ENCODE data around the gene EGR2.
A peak's percentile ranks its signal among the peaks of the same experiment; 100 is the strongest.

Gene EGR2

GRCh38 chr10:62817766-62818425 is 1.7 kb upstream of the EGR2 start:
- DNase-seq (ENCODE audit: low read depth): peak; percentile 53

- peak; percentile 54 for DNase-seq (ENCODE audit: low read depth)
Measured at GRCh38 chr10:62817121-62817765, 1.1 kb upstream of the EGR2 start.

- DNase-seq (ENCODE audit: low read depth): no peak
Measured at GRCh38 chr10:62816076-62816330, 163 bp downstream of the EGR2 start.

GRCh38 chr10:62815381-62816075 is 638 bp downstream of the EGR2 start:
- DNase-seq (ENCODE audit: low read depth): peak; percentile 13

- peak; percentile 26 for DNase-seq (ENCODE audit: low read depth)
Measured at GRCh38 chr10:62814756-62815380, 1.3 kb downstream of the EGR2 start.

- peak; percentile 20 for DNase-seq (ENCODE audit: low read depth)
Measured at GRCh38 chr10:62813981-62814380, 2.2 kb downstream of the EGR2 start.

- peak; percentile 30 for DNase-seq (ENCODE audit: low read depth)
Measured at GRCh38 chr10:62813453-62813852, 2.7 kb downstream of the EGR2 start.

- DNase-seq (ENCODE audit: low read depth): peak; percentile 25
Measured at GRCh38 chr10:62812672-62813439, 3.3 kb downstream of the EGR2 start.

GRCh38 chr10:62811159-62811875 is 4.8 kb downstream of the EGR2 start:
- DNase-seq (ENCODE audit: low read depth): peak; percentile 41

- no peak for DNase-seq (ENCODE audit: low read depth)
Measured at GRCh38 chr10:62810156-62810902, 5.8 kb downstream of the EGR2 start.

- no peak for DNase-seq (ENCODE audit: low read depth)
Measured at GRCh38 chr10:62806251-62806650, 9.9 kb downstream of the EGR2 start.

- no peak for DNase-seq (ENCODE audit: low read depth)
Measured at GRCh38 chr10:62805231-62806099, 10.7 kb downstream of the EGR2 start.

GRCh38 chr10:62804356-62805230 is 11.6 kb downstream of the EGR2 start, which contains the start of gene ADO:
TSS of gene ADO (plus strand) at chr10:62804720. CDS start at chr10:62805060, 340 bp downstream.
- DNase-seq (ENCODE audit: low read depth): peak; percentile 67

GRCh38 chr10:62803724-62804355 is 12.3 kb downstream of the EGR2 start:
- no peak for DNase-seq (ENCODE audit: low read depth)

GRCh38 chr10:62801871-62802270 is 14.3 kb downstream of the EGR2 start:
- DNase-seq (ENCODE audit: low read depth): no peak

- DNase-seq (ENCODE audit: low read depth): no peak
Measured at GRCh38 chr10:62796896-62797295, 19.3 kb downstream of the EGR2 start.

GRCh38 chr10:62795762-62796161 is 20.4 kb downstream of the EGR2 start:
- no peak for DNase-seq (ENCODE audit: low read depth)

- DNase-seq (ENCODE audit: low read depth): no peak
Measured at GRCh38 chr10:62795100-62795499, 21.1 kb downstream of the EGR2 start.

Measured in activated T-cell treated with anti-CD3 and anti-CD28 coated beads for 1 hour (primary cell).